GM18907 (cell line): ENCODE data around the gene VPS4B.

Experiments
- ATAC-seq: cut with Tn5 transposase; IDR thresholded peaks from one replicate; pipeline ENCODE4 v1.9.1; 2021; ENCODE audit warnings: mild to moderate bottlenecking, moderate library complexity; ENCODE audit not compliant: unreplicated experiment

Gene VPS4B

GRCh38 chr18:63431180-63431579, 8.9 kb upstream of the VPS4B start:
- ATAC-seq: no peak

GRCh38 chr18:63430526-63430925, 8.2 kb upstream of the VPS4B start:
- ATAC-seq: no peak

GRCh38 chr18:63427558-63427957, 5.3 kb upstream of the VPS4B start:
- no peak for ATAC-seq

GRCh38 chr18:63422864-63423304, 608 bp upstream of the VPS4B start:
- peak; percentile 42 for ATAC-seq

- peak; percentile 0 for ATAC-seq
These were observed 762 bp downstream of the VPS4B start for GRCh38 chr18:63421514-63421913.

GRCh38 chr18:63412953-63413352, 9.3 kb downstream of the VPS4B start:
- ATAC-seq: no peak

- no peak for ATAC-seq
These were observed 11.5 kb downstream of the VPS4B start for GRCh38 chr18:63410792-63411191.

GRCh38 chr18:63409301-63409700, 13.0 kb downstream of the VPS4B start:
- ATAC-seq: no peak

- no peak for ATAC-seq
These were observed 14.5 kb downstream of the VPS4B start for GRCh38 chr18:63407734-63408133.

GRCh38 chr18:63405986-63406385, 16.3 kb downstream of the VPS4B start:
- ATAC-seq: no peak

GRCh38 chr18:63402246-63403162, 19.8 kb downstream of the VPS4B start:
- no peak for ATAC-seq

- ATAC-seq: no peak
These were observed 23.0 kb downstream of the VPS4B start for GRCh38 chr18:63399300-63399699.

- ATAC-seq: no peak
These were observed 24.9 kb downstream of the VPS4B start for GRCh38 chr18:63397349-63397748.

- no peak for ATAC-seq
These were observed 26.8 kb downstream of the VPS4B start for GRCh38 chr18:63395503-63395902.

- no peak for ATAC-seq
These were observed 27.3 kb downstream of the VPS4B start for GRCh38 chr18:63394954-63395353.

- ATAC-seq: no peak
These were observed 34.4 kb downstream of the VPS4B start for GRCh38 chr18:63387861-63388260.

GRCh38 chr18:63382843-63383242, 39.4 kb downstream of the VPS4B start:
- ATAC-seq: no peak

- no peak for ATAC-seq
These were observed 42.7 kb downstream of the VPS4B start for GRCh38 chr18:63379639-63379962.

GRCh38 chr18:63378919-63379638, 43.2 kb downstream of the VPS4B start:
- ATAC-seq: no peak

GRCh38 chr18:63377275-63377980, 44.8 kb downstream of the VPS4B start:
- no peak for ATAC-seq

- no peak for ATAC-seq
These were observed 45.7 kb downstream of the VPS4B start for GRCh38 chr18:63376538-63376937.

GRCh38 chr18:63374540-63374939, 47.7 kb downstream of the VPS4B start:
- no peak for ATAC-seq
